Omental fat pad (tissue), 4 donors: ENCODE measurements around the gene LCN6. TPM values are rescaled to one million over a fixed set of nuclear protein-coding genes. Genes with fewer than 3 reads are reported as not detected.

Experiments
- ATAC-seq: fragments of 150-250 bp; one replicate; pipeline ENCODE4 v1.9.1; 2016; ENCODE audit warnings: mild to moderate bottlenecking, moderate library complexity; ENCODE audit not compliant: low FRiP score
- DNase-seq: peaks from one replicate; pipeline ENCODE4 v3.0.0-alpha.2; 2019; ENCODE audit warnings: low spot score
- total RNA-seq, 4 donors: library from RNA; depleted of rRNA; stranded (reverse); fragments of >200 nt; gene quantifications; one replicate each; pipeline ENCODE4 v1.1.0, GENCODE V29; 2016
- TF ChIP-seq, protein P1 (sequence below), 3 donors: fragments of 450-650 bp; IDR thresholded peaks; one replicate each; pipeline ENCODE4 v1.5.1; 2016 to 2017; ENCODE audit warnings: antibody characterized with exemption in 3 of 3, mild to moderate bottlenecking in 3 of 3, moderate library complexity in 2 of 3

The LCN6 gene
- total RNA-seq, 4 donors from 2014 or later, result 5.0 to 24.1 (median 9.0) TPM

DNA sequence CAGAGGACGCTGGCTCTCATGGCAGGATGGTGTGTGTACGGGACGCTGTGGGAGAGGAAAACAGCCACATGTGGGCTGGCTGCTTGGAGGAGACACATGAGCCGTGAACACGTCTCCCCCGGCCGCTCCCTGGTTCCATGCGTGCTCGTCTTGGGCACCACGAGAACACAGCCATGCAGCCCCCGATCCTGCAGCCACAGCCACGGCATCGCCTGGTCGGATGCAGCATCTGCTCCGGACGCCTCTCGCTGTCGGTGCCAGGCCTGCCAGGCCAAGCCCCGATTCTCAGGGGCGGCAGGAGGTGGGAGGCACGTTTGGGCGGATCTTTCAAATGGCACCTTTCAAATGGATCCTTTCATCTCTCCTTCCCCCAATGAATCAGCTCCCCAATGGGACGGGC lies 8.8 kb downstream of the LCN6 start:
- no peak for ATAC-seq
- TF ChIP-seq, protein P1, sequence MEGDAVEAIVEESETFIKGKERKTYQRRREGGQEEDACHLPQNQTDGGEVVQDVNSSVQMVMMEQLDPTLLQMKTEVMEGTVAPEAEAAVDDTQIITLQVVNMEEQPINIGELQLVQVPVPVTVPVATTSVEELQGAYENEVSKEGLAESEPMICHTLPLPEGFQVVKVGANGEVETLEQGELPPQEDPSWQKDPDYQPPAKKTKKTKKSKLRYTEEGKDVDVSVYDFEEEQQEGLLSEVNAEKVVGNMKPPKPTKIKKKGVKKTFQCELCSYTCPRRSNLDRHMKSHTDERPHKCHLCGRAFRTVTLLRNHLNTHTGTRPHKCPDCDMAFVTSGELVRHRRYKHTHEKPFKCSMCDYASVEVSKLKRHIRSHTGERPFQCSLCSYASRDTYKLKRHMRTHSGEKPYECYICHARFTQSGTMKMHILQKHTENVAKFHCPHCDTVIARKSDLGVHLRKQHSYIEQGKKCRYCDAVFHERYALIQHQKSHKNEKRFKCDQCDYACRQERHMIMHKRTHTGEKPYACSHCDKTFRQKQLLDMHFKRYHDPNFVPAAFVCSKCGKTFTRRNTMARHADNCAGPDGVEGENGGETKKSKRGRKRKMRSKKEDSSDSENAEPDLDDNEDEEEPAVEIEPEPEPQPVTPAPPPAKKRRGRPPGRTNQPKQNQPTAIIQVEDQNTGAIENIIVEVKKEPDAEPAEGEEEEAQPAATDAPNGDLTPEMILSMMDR (IDR thresholded peaks at IDR 0.05), result no peak

DNA sequence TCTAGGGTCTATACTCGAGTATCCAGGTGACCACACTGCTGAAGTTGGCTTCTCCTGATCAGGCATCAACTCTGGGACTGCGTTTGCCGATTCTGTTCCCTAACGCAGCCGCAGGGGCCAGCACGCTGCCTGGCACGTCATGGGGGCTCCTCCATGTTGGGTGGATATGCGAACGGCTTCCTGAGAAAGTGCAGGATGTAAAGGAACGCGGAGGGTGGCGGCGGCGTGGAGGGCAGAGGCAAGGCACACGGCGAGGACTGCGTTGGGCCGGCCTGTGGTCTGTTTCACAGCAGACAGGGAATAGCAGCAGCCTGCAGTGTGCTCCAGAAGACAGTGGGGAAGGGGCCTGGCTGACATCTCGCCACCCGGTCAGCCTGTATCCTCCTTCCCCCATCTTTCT lies 9.4 kb downstream of the LCN6 start:
- DNase-seq (no peak), ATAC-seq (no peak)
- TF ChIP-seq, protein P1 (IDR thresholded peaks at IDR 0.05), result no peak

More for the DNA sequence above, 8.8 kb downstream of the LCN6 start:
- DNase-seq, result no peak

DNA sequence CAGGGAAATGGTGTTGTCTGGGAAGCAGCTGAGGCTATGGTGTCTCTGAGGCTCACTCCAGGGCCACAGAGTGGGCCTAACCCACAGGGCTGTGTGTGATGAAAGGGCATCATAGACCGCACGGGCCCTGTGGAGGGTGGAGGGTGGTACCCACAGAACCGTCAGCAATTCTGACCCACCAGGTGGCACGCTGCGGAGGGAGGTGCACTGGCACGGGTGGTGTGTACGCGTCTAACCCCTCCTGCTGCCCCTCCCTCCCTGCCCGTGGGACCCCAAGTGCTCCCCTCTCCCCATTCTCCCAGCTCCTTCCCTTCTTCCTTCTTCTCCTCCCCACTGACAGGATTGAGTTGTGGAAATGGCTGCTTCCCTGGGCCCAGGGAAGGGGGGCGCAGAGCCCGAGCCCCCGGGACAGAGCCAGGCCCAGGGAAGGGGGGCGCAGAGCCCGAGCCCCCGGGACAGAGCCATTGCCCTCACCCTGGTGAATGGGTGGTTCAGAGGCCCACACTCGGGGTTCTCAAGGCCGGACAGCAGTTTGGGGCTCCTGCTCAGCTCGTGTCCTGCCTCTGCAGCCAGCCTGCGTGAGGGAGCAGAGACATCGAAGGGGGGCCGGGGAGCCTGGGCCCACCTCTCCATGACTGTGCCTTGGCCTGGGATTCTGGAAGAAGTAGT lies 12.4 kb downstream of the LCN6 start:
- DNase-seq (no peak), ATAC-seq (peak; percentile 25)
- TF ChIP-seq, protein P1 (IDR thresholded peaks at IDR 0.05), result no peak

DNA sequence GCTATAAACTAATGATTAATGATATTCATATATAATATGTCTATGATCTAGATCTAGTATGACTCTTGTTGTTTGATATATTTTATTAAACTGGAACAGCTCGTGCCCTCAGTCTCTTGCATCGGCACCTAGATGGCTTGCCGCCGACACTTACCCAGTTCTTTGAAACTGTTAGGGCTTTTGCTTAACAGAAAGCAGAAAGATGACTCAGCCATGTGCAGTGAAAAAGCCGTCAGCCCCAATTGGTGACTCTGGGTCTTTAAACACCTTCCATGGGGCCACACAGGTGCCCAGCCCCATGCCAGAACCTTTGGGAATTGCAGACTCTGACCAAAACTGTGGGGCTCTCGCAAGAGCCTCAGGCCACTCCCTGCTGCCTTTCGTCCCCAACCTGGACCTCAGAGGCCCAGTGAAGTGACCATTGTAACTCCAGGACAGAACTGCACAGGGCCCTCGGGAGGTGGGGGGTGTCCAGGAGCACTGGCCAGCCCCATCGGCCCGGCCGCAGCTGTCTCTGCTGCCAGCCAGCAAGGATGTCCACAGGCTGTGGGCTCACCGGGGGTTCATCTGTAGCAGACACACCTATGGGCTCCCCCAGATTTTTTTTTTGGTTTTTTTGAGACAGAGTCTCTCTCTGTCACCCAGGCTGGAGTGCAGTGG lies 13.4 kb downstream of the LCN6 start:
- TF ChIP-seq, protein P1 (IDR thresholded peaks at IDR 0.05), result no peak
- no peak for DNase-seq
- ATAC-seq, result no peak

DNA sequence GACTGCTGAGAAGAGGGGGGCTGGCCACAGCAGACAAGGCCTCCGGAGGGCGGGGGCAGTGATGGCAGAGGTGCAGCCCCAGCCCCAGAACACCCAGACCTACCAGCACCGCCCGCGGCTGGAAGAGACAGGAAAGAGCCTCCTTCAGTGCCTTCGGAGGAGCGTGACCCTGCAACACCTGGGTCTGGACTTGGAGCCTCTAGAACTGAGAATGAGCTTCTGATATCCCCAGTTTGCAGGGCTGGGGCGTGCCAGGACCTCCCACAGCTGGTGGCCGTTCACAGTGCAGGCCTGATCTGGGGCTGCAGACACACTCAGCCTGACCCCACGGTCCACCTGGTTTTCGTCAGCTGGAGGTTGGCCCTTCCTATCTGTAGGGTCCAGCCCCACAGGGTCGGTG lies 14.7 kb downstream of the LCN6 start:
- TF ChIP-seq, protein P1 (IDR thresholded peaks at IDR 0.05), result no peak
- no peak for ATAC-seq
- no peak for DNase-seq

DNA sequence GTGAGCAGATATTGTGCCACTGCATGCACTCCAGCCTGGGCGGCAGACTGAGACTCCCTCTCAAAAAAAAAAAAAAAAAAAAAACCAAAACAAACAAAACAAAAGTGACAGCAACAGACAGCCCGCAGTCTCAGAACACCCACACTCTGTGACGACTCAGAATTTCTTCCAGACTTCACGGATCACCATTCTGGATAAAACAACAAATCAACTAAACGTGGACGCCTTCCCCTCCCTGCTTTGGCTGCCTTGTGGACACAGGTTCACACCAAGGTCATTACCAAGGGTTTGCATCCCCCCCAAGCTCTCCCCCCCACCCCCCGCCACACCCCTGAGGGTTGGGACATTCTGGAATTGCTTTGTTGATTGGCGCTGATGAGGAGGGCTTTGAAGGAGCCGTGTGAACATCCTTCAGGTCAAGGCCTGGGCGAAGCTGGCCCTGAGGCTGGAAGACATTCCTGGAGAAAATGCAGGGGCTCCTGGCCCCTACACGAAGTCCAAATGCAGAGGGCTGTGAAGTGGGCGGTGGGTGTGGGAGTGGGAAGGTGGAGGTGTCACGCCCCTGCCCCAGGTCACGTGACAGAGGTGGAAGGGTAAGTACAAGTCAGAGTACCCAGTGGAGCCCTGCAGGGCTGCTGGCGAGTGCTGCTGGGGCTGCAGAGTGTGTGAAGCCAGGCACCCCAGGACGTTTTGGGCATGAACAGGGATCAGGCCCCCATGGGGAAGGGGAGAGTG lies 15.7 kb downstream of the LCN6 start:
- DNase-seq (no peak), ATAC-seq (no peak)
- TF ChIP-seq, protein P1 (IDR thresholded peaks at IDR 0.05), result no peak
